ENCODE data around the gene SPRY1.

SPRY1 gene

DNA sequence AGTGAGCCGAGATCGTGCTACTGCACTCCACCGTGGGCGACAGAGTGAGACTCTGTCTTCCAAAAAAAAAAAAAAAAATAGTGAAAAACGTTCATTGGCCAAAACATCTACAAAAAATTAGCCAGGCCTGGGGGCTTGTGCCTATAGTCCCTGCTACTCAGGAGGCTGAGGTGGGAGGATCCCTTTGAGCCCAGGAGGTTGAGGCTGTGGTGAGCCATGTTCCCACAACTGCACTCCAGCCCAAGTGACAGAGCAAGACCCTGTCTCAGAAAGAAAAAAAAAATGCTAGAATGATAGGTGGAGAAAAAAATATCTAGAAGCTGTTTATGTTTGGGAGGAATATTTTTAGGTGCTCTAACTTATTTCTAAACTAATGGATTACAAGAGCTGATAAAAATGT is 14.9 kb downstream of the SPRY1 start:
- no peak for DNase-seq

DNA sequence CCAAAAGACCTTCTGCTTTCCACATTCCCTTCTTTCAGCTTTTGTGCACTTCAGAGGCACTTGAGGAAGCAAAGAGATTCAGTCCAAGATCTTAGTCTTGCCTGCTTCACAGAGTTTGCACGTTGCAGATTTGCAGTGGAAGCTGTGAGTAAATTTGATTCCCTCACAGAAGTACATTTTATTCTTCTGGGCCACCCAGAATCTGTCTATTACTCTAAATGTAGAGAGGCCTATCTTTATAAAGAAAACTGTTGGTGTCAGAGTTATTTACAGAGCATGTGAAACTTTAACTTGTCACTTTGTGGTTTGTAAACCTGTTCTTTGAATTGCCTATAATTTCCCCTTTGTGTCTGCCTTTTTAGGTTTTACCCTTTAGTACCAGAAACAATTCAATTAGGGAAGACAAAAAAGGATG is 15.5 kb downstream of the SPRY1 start:
- peak in 1 of 5 experiments; percentile 63 for DNase-seq

DNA sequence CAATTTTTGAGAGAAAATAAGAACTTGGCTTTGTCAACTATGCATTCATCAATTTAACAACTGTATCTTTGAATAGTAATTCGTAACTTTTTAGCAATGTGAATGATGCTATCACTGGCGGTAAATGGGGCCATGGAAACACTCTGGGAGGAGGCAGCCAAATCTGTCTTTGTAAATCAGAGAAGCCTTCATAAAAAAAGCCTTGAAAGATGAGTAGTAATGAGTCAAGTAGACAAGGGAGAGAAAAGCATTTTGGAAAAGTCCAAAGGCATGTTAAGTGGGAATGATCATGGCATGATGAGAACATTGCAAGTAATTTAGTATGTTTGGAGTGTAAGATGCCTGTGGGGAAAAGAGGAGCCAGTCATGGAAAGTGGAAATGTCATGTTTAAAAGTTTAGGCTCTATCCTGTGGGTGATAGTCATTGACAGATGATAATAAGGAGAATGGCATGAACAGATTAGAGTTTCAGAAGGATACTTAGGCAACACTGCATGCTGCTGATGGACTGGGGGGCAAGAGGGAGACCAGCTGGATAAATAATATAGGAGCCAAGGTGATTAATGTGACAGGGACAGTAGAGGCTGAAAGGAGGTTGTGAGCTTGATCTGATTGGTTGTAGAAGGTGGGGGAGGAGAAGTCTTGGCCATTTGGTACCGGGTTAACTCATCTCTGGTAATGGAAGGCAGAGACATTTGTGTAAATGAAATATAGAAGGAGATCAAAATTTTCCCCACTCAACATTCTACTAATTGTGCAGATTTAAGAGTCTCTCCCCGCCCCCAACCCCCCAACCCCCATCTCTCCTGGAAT is 16.3 kb downstream of the SPRY1 start:
- no peak for DNase-seq

DNA sequence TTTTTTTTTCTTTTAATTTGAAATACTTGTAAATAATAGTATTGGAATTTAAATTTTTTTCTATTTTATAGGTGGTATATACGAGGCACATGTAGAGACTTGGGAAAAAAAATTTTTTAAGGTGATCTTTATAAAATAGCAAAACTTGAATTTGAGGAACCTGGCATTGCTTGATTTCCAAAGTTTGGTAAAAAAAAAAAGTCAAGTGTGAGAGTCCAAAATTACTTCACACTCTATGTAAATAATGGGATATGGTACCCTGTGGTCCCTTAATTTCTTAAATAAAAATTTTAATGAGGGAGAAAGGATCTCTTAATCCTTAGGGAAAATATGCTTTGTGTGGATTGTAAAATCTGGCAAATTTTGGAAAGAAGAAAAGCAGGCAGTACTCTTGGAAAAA is 19.0 kb downstream of the SPRY1 start:
- DNase-seq = no peak

DNA sequence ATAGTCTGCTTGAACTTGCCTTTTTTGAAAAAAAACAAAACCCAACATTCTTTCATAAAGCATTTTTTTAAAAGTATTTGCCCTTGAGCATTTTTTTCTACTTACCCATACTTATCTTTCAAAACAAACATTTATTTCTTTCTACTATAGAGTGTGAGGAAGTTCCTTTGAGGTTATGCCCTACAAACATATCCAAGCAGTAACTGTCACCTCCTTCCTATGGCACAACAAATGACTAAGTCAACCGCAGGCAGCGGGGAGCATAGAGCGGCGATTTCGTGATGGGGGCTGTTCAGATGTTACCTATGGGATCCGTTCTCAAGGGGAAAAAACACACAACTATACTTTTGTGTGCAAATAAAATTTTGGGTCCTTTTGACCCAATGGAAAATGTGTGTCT is 19.4 kb downstream of the SPRY1 start:
- DNase-seq = peak in 2 of 5 experiments; percentile 69 to 74

DNA sequence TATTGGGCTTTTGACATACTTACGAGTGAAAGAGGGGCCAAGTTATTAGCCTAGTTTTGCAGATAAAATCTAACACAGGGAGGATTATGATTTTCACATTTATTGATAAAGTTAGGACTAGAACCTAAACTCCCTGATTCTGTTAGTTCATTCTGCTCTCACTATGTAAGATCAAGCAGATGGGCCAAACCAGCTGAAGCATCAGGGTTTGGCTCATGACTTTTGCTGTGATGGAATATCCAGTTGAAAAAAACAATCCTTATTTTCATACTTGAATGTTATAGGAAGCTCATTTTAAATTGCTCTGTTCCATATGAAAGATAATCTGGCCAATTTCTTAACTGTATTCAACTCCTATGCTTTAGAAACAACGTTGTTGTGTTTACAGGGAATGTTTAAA is 21.2 kb downstream of the SPRY1 start:
- DNase-seq = no peak

DNA sequence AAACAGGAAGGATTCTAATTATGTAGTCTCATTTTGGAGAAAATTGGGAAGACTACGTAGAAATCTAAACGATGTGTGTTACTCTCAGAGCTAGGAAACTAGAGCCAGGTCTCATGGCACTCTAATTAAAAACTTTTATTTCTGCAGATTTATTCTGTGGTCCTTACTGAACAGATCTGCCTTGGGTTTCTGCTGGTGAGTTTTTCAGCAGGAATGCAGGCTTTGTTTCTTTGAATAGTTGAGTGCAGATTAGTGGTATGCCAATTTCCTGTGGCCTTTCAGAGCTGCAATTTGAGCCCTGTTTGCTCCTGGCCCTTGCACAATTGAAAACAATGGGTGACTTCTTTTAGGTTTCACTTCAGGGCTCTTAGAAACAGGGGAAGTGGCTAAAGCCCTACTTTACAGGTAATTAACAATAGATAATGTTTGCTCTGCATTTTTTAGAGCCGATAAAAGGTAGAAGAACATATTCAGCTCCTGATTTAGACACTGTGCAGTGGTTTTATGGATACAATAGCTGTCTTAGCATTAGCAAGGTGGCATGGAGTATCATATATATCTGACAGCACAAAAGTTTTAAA is 21.8 kb downstream of the SPRY1 start:
- peak in 1 of 5 experiments; percentile 42 for DNase-seq

DNA sequence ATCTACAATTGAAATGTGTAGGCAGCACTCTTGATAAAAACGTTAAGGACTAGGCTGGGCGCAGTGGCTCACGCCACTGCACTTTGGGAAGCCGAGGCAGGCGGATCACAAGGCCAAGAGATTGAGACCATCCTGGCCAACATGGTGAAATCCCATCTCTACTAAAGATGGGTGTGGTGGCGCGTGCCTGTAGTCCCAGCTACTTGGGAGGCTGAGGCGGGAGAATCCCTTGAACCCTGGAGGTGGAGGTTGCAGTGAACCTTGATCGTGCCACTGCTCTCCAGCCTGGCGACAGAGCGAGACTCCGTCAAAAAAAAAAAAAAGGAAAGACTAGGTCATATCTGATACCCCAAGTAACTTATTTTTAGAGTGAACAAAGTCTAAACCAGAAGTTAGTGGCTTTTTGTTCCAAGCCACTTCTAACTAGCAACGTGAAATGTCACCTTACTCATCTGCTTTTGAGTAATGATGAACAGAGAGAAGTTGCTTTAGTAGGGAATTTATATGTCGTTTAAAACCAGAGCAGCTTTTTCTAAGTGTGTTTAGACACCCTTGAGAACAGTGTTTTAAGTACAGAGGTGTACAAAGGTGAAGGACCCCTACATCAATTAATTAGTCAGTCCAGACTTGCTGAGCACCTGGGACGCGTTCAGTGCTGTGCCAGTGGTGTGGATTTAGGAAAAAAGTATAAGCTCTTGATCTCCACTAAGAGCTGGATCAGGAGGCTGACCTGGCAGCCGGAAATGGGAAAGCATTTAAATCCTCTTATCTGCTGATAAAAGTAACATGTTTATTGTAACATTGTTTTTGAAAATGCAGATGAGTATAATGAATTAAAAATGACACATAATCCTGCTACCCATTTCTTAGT is 23.5 kb downstream of the SPRY1 start:
- peak in 1 of 5 experiments; percentile 44 for DNase-seq

DNA sequence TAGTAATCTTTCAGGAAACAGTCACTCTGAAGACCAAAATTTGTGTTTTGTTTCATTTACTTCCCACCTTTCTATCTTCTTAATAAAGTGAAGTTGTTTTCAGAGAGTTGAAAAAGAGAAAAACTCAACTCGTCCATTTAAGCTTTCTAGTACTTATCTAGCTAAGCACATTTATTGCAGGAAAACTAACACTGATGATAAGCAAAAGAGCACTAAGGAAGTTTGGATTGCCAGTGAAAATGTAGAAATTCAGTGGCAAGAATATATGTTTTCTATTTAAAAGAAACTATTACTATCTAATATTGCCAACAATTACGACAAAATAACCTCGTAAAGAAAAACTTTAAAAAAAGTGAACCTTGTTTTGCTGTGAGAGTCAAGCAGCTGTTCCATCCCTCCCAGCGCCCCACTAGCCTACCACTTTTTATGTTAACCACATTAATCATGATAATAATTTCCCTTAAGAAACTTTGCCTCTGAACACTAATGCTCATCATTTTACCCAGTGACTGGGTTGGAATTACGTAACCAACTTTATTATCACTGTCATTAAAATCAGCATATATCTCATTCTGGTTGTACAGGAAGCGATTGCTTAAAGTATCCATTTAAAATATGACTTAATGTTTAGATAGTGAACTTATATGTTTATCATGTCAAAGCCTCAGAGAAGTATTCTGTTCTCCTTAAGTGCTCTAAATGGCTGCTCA is 24.8 kb downstream of the SPRY1 start:
- DNase-seq = peak in 2 of 5 experiments; percentile 13 to 22

DNA sequence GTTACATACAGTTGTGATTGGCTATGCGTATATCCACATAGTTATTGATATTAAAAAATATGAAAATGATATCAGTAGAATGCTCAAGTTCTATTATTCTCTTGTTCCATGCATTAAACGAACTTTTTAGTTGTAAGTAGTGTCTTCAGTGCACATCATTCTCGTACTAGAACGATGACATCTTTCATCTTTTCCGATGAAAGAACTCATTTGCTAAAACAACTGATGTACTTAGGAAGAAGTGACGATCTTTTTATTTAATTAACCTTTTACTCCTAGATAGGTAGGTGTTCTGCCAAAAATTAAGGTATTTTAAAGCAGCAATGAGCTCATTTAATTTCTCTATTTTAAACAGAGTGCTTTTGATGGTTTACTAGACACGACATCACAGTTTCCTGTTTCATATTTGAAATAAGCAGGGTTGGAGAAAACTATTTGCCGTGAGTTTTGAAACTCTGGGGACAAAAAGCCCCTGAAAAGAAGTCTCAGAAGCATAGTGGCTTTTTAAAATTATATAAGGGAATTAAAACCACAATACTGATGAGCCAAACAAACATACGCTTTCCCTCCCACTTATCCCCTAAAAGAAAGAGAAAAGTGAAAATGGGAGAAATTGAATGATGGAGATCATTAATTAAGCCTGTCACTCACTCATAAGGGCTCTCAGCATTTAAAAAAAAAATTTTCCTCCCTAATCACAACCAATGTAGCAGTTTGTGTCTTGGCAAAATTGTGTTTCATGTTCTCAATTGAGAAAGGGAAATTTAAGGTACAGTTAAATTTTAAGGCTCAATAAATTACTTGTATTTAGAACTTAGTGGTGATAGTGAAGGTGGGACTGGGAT is 25.6 kb downstream of the SPRY1 start:
- peak in 1 of 5 experiments; percentile 21 for DNase-seq

DNA sequence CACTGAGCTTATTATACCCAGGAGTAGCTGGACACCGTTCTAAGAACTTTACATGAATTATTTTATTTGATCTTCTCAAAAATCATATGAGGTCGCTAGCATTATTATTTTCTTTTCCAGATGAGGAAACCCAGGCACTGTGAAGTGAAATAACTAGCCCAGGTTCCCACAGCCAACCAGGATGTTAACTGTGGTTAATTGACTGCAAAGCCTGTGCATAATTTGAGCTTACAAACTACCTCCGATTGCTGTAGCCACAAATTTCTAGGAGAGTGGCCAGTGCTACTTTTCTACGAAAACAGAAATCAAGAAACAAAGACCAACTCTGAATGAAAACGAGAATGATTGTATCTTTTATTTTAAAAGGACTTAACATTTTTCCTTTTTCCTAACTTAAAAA is 27.2 kb downstream of the SPRY1 start:
- DNase-seq = peak in 1 of 5 experiments; percentile 14

DNA sequence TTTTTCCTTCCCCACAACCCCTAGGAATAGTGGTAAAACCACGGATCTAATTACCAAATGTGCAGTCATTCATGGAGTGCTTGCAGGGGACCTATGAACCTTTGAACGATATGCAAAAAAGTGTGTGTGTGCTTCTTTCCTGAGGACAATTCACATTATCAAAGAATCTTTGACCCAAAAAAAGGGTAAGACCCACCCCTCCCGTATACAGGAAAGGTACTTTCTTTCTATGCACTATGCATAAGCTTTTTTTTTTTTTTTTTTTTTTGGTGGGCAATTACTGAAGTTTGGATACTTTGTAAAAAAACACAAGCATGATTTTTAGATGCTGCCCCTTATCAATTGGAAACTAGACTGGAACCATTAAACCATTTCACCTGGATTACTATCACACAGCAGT is 31.4 kb downstream of the SPRY1 start:
- peak in 1 of 5 experiments; percentile 16 for DNase-seq

DNA sequence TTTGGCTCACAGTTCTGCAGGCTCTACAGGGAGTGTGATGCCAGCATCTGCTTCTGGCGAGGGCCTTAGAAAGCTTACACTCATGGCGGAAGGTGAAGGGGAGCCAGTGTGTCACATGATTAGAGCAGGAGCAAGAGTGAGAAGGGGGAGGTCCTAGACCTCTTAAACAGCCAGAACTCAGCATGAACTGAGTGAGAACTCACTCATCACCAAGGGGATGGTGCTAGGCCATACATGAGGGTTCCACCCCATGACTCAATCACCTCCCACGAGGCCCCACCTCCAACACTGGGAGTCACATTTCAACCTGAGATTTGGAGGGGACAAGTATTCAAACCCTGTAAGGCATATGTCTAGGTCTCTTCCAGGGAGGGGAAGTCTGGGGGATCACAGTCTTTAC is 33.4 kb downstream of the SPRY1 start:
- no peak for DNase-seq

DNA sequence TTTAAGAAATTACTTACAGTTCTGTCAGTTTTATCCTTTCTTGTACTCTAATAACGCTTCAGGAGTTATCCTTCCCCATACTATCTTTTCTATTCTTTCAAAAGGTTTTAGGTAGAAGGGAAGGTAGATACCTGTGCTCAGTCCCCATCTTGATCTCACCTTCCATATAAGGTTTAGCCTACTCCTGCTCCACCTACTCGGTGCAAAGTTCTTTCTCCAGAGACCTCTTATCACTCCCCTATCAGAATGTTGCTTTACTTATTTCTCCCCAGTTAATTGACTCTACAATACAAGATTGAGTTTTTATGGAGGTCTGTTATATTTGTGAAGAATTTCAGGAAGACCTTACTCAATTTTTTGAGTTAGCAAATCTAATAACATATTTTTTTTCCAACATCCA is 33.9 kb downstream of the SPRY1 start:
- no peak for DNase-seq

DNA sequence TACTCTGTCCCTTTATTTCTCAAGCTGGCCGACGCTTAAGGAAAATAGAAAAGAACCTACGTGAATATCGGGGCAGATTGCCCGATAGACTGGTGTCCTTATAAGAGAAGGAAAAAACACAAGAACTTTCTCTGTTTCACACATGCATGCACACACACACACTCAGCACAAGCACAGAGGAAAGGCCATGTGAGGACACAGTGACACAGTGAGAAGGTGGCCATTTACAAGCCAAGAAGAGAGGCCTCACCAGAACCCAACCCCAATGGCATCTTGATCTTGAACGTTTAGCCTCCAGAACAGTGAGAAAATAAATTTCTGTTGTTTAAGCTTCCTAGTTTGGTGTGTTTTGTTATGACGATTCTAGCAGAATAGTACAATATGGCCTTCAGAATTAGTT is 37.0 kb downstream of the SPRY1 start:
- no peak for DNase-seq

DNA sequence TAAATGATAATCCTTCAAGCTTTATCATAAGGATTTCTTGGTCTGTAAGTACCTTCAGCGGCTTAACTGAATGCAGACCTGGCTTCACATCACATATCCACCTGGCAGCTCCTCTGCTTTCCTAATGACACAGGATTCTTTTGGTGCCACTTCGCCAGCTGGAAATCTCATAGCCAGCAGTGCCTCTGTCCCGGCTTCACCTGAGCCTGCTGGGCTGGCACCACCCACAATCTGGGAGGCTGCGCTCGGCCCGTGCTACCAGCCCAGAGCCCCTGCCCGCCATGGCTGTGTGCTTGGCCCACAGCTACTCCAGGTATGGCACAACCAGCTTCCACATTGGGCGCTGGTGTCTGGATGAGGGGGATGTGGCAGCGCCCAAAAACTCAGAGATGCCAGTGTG is 37.4 kb downstream of the SPRY1 start:
- no peak for DNase-seq

DNA sequence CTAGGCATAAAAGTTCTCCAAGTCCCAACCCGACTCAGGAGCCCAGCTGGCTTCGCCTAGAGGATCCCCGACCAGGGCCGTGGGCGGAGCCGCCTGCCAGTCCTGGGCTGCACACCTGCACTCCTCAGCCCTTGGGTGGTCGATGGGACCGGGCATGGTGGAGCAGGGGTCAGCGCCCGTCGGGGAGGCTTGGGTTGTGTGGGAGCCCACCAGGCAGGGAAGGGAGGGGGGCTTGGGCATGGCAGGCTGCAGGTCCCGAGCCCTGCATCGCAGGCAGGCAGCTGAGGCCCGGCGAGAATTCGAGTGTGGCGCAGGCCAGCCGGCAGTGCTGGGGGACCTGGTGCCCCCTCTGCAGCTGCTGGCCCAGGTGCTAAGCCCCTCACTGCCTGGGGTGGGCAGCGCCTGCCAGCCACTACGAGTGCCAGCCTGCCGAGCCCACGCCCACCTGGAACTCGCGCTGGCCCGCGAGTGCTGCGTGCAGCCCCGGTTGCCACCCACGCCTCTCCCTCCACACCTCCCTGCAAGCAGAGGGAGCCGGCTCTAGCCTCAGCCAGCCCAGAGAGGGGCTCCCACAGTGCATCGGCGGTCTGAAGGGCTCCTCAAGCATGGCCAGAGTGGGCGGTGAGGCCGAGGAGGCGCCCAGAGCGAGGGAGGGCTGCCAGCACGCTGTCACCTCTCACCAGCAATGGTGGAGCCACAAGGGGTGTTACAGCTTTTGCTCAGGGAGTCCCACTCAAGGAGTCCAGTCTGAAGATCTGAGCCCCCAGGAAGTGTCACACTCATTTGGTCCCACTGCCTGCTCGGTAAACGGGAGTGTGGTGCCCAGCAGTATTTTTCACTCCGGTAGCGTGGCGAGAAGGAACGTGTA is 38.9 kb downstream of the SPRY1 start:
- no peak for DNase-seq

DNA sequence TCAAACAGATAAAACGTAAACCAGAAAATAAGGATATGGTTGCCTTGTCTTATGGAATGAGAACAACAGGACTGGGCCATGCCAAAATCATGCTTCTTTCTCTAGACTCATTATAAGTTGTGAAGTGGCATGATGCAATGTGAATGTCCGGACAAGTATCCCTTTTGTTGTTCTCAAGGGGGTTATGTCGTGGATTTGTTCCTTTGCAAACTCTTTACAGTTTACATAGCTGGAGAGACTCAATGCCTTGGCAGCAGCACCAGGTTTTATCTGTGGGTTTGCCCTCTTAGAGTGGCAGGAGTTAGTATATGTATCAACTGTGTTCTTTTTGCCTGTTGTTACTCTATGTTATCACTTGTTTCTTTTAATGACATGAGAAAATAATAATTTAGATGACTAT is 41.4 kb downstream of the SPRY1 start:
- no peak for DNase-seq

DNA sequence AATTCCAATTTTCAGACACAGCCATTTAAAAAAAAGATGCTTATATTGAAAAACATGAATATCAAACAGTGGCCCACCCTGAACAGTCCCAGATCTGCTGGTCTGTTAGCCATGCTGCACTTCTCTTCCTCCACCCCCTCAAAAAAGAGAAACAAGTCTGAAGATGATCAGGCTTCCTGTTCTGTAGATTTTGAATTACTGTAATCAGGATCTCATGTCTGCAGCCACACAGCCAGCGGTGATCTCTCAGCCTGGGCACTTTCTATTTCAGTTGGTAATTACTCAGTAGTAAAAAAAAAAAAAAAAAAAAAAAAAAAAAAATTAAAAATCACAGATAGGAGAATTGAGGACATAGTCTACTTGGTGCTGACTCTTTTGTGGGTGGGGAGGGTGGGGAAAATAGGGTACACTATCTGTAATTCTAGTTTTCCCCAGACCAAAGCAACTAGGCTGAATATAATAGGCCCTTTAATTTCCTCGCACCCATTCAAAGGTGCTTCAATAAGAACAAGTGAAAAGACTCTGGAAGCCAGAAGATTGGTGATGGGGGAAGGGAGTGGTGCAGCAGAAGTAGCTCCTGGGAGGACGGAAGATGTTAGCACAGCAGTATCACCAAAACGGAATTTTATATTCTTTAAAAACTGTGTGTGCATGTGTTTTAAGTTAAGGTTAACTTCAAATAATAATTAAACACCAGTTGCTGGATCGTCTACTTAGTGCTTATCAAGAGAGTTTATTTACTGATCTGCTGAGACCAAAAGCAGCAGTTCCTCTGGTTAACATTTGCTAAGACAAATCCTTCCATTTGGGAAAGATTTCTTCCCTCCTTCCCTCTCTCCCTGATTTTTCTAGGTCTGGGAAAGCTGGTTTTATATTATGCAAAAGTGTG is 47.0 kb downstream of the SPRY1 start:
- DNase-seq = peak in 2 of 5 experiments; percentile 13 to 66

DNA sequence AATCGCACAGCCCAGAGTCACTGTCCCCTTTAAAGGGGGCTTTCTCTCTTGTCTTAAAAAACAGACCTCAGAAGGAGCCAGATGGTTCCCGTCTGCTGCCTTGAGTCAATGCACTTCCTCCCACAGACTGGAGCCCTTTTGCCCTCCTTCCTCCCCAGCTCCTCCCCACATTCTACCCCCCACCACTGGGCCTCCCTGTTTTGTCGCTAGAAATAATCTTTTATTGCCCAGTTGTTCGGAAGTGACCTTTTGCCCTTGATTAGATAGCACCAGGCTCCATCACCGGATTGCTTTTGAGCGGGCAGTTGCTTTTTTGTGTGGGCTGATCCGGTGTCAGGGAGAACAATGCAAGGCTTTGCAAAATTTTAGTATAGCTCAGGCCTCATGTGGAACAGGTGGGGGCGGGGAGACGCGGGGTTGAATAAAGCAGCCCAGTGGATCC is 47.7 kb downstream of the SPRY1 start:
- DNase-seq = peak in 2 of 5 experiments; percentile 30 to 41

Measured in T-helper 2 cell (primary cell).